ENCODE results near the gene CDH26.

The CDH26 gene

DNA sequence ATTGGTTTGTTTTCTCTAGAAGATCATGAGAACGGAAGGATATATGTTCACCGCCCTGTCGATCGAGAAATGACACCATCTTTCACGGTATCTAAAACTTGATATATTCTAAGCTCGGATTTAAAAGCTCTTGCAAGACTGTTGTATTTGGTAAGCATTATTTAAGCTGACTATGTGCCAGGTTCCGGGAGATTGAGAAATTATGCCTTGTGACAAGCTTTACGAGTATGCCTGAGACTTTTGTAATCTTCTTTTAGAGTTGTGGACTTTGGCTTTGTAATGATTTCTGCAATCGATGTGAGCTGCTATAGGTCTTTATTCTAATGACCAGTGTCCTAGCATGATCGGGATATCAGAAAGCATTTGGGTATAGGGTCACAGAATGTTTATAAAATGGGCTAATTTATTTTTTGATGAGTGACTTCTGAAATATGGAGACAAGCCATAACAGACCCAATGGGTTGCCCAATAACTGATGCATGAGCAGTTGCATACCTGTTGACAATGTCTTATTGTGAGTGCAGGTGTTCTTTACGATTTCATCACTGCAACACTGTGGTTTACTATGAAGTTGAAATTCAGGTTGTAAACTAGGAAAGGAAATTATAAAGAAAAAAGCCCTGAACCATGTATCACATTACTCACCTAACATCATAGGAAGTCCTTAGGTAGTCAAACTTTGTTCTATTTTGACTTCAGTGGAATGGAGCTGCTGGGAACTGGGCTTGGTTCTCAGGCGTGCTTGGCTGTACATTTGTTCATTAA, 14.0 kb downstream of the CDH26 start:
- no peak for DNase-seq
- in situ Hi-C loops (cut with MboI; ENCODE audit: low pct_unique_long_range_greater_than_20kb, low sequenced_read_pairs): no loop called here

DNA sequence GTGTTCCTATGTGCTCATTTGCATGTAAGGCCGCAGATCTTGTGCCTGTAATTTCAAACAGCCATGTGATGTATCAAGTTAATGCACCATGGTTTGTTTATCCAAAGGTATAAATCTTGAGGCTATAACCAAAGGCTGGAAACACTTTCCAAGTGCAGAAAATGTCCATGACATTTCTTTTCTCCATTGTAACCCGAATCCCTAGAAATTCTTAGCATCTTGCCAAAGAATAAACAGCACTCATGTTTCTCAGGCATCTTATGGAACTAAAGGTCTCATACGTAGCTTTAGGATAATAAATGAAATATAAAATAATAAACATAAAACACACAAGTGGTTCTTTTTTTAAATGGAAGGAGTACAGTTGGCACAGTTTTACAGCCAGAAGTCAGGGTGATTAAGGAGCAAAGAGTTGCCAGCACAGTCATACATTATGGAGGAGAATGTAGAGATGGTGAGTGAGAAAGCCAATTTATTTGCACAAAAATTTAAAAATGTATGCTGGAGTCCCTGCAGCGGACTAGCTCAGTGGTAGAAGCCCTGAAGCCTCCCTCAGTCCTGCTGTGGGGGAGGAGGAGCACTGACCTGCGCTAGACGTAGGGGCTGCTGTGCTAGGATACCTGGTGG, 18.0 kb downstream of the CDH26 start:
- no peak for DNase-seq
- in situ Hi-C loops (cut with MboI; ENCODE audit: low pct_unique_long_range_greater_than_20kb, low sequenced_read_pairs): no loop called here

DNA sequence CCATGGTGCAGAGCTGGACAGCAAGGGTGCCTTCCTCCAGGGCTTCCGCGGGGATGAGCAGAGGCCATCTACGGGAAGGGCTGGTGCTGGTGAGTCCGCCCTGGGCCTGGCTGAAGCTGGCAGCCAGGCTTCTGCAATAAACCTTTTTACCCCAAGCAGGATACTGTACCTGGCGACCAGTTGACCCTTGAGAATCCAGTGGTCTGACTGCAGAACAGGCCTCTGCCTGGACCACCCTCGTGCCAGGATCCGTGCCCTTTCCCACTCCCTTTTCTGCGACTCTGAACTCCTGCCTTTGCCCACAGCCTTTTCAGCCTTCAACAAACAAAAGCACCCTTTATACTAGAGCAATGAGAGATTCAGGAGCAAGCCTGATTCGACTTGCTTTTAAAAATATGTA, 18.9 kb downstream of the CDH26 start:
- in situ Hi-C loops (cut with MboI; ENCODE audit: low pct_unique_long_range_greater_than_20kb, low sequenced_read_pairs): no loop called here

DNA sequence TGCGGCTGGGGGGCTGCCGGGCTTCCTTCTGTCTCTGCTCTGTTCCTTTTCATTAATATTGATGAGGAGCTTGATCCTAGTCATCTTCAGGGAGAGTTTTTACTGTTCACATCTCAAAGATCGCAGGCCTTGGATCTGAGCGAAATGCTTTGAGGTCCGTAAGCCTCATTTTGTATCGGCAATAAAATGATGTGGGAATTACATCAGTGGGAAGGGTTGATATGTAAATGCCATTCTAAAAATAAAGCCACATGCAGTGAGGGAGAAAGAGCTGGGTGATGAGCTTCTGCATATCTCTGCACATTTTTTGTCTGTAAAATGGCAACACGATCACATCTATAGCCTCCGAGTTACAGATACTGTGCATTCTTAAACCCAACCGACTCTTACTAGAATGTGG, 24.9 kb downstream of the CDH26 start:
- in situ Hi-C loops (cut with MboI; ENCODE audit: low pct_unique_long_range_greater_than_20kb, low sequenced_read_pairs): no loop called here
- DNase-seq: no peak

More for the DNA sequence above, 18.9 kb downstream of the CDH26 start:
- no peak for DNase-seq

DNA sequence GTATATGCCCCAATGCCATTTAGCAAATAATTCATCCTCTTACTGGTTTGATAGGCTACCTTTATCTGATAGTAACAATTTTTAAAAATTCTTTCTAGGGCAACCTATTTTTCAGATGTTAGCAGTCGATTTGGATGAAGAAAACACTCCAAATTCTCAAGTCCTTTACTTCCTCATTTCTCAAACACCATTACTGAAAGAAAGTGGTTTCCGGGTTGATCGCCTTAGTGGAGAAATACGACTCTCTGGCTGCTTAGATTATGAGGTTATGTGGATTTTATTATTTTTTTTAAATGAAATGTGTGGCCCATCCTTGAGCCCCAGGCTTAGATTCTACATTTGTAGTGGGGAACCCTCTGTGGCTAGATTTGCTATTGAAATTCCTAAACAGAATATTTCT, 26.3 kb downstream of the CDH26 start:
- in situ Hi-C loops (cut with MboI; ENCODE audit: low pct_unique_long_range_greater_than_20kb, low sequenced_read_pairs): no loop called here
- DNase-seq: peak; percentile 78

DNA sequence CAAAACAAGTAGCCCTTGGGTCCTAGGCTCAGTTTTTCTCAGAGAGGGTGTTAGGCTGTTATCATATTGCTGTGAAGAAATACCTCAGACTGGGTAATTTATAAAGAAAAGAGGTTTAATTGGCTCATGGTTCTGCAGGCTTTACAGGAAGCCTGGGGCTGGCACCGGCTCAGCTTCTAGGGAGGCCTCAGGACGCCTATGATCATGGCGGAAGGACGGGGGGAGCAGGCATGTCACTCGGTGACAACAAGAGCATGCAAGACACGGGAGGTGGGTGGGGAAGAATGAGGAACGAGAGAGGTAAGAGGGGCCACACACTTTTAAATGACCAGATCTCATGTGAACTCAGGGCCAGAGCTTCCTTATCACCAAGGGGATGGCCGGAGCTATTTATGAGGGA, 26.9 kb downstream of the CDH26 start:
- in situ Hi-C loops (cut with MboI; ENCODE audit: low pct_unique_long_range_greater_than_20kb, low sequenced_read_pairs): no loop called here

DNA sequence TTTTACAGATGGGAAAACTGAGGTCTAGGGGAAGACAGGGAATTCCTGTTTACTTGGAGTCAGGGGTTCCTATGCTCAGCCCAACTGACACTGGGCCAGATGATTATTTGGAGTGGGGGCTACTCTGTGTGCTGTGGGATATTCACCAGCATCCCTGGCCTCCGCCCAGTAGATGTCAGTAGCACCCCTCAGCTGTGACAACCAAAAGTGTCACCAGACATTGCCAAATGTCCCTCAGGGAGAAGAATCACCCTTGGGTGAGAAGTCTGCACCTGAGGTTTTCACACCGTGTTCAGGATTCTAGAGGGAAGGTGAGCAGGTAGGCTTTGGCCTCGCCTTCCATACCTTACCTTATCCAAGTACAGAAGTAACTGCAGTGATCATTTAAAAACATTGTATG, 27.6 kb downstream of the CDH26 start:
- in situ Hi-C loops (cut with MboI; ENCODE audit: low pct_unique_long_range_greater_than_20kb, low sequenced_read_pairs): no loop called here
- DNase-seq: peak; percentile 40

More for the DNA sequence above, 26.9 kb downstream of the CDH26 start:
- peak; percentile 37 for DNase-seq

DNA sequence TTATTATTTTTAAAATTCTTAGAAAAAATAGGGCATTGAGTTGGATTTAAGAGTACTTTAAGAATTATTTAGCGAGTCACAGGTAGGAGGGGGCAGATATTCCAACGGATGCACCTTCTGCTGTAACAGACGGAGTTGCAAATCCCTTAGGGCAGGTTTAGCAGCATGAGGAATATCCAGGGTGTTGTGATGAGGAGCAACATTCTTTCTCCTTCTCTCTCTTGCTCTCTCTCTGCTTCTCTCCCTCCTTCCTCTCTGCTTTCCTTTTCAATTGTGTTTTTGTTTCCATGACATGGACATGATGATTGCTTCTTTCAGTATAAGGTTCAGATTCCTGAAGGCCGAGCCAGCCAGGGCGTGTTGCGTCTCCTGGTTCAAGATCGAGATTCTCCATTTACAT, 28.9 kb downstream of the CDH26 start:
- in situ Hi-C loops (cut with MboI; ENCODE audit: low pct_unique_long_range_greater_than_20kb, low sequenced_read_pairs): no loop called here
- no peak for DNase-seq

DNA sequence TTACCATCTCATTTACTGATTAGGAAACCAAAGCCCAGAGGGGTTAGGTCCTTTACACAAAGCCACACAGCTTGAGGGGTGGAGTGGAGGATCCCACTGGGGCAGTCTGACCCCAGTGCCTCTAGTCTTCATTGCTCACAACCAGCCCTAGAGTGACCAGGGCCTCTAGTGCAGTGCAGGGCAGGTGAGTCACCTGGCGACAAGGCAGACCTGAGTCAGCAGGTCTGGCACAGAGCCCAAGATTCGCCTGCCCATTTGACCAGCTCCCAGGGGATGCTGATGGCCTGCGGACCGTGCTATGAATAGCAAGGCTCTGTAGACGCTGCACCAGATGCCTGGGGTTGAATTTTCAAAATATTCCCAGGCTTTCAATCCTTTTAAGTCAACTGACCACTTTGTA, 29.9 kb downstream of the CDH26 start:
- in situ Hi-C loops (cut with MboI; ENCODE audit: low pct_unique_long_range_greater_than_20kb, low sequenced_read_pairs): no loop called here
- no peak for DNase-seq

DNA sequence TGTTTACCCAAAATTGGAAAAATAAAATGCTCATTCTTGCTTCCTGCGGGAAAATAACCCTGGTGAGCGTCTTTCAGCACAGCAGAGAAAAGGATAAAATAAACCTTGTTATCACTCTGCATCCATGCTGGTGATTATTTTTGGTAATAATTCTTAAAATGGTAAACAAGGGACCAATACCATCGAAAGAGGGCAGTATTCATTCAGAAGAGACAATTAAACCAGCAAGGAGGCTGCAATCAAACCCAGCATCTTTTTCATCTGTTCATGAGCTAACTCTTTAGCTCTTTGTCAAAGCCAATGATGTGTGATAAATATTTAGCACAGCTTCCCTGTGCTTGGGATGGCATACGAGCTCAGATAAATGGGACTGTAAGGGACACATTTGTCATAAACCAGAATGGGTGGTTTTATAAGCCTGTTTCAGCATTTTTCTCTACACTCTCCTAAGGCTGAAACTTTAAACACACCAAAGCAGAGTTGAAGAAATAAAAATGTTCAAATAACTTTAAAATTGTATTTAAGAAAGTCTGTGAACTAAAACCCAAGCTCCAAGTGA, 34.4 kb downstream of the CDH26 start:
- peak; percentile 77 for DNase-seq
- in situ Hi-C loops (cut with MboI; ENCODE audit: low pct_unique_long_range_greater_than_20kb, low sequenced_read_pairs): loop anchor here (10.0 kb wide), 1 partner anchor 52 kb away; no protein-coding TSS in a partner anchor

DNA sequence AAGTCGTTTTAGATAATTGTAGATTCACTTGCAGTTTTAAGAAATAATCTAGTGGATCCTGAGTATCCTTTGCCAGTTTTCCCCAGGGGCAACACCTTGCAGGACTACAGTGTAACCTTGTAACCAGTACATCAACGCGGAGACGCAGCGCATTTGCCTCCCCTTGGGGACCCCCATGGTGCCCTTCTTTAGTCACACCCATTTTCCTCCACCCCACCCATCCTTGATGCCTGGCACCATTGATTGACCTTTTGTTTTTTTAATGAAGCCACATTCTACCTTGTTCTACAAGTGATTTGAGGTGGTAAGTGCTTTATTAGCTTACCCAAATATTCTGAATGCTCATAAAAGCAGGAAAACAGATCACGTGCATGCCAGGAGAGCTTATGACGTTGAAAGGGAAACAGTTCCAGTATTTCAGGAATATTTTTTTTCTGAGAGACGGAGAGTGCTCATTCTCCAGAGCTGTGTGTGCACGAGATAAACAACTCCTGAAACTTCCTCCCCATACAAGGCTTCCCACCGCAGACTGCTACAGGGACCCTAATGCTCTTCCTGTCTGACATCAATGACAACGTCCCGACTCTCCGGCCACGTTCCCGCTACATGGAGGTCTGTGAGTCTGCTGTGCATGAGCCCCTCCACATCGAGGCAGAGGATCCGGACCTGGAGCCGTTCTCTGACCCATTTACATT, 35.7 kb downstream of the CDH26 start:
- in situ Hi-C loops (cut with MboI; ENCODE audit: low pct_unique_long_range_greater_than_20kb, low sequenced_read_pairs): loop anchor here (10.0 kb wide), 1 partner anchor 51 kb away; no protein-coding TSS in a partner anchor
- peak; percentile 54 for DNase-seq

DNA sequence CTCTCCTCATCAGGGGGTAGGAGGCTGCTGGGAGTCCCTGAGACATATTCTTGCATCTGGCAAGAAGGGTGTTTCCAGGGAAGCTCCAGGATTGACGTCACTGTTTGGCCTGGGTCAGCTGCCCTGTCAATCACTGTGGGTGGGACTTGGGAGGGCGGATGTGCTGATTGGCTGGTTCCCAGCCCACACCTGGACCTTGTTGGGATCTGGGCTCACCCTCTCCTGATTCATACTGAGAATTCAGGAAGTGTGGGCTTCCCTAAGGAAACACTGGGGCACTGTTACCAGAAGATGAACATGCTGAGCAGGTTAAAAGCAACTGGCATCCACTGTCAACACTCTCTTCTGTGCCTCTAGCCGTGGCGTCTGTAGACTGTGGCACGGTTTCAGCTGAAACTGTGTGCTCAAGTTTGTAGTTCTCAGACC, 36.5 kb downstream of the CDH26 start:
- peak; percentile 57 for DNase-seq

DNA sequence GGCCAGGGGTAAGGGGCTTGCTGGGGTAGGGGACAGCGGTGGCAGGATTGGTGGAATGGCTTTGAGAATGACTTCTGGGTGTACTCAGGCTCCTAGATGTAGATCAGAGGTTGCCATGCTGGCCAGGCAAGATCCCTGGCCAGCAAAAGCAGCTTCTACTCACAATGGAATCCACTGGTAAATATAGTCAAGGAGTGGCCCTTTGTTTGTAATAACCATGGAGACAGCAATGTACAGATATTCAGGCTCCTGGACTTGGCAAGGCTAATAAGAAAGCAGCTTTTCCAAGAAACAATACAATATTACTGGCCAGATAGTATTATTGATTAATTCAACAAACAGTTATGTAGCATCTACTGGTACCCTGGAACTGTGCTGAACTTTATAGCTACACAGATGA, 37.9 kb downstream of the CDH26 start:
- in situ Hi-C loops (cut with MboI; ENCODE audit: low pct_unique_long_range_greater_than_20kb, low sequenced_read_pairs): loop anchor here (10.0 kb wide), 1 partner anchor 49 kb away; no protein-coding TSS in a partner anchor
- no peak for DNase-seq

More for the DNA sequence above, 36.5 kb downstream of the CDH26 start:
- in situ Hi-C loops (cut with MboI; ENCODE audit: low pct_unique_long_range_greater_than_20kb, low sequenced_read_pairs): loop anchor here (10.0 kb wide), 1 partner anchor 50 kb away; no protein-coding TSS in a partner anchor

DNA sequence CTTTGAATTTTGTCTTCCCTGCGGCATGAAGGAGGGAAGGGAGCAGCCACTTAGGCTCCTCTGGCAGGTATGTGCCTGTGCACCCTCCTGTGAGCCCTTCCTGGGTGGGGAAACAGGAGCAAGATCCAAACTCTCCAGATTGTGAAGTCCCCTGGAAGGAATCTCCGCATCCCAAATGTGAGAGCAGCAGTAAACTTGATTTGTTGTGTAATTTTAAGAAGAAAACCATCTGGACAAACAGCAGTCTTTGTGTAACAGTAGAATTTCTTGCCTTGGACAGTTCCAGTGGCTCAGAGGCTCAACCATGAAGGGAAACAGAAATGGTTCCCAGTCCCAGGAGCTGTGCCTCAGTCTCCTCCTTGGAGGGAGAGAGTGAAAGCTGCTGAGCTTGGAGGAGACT, 39.7 kb downstream of the CDH26 start:
- no peak for DNase-seq
- in situ Hi-C loops (cut with MboI; ENCODE audit: low pct_unique_long_range_greater_than_20kb, low sequenced_read_pairs): loop anchor here (10.0 kb wide), 1 partner anchor 47 kb away; no protein-coding TSS in a partner anchor

DNA sequence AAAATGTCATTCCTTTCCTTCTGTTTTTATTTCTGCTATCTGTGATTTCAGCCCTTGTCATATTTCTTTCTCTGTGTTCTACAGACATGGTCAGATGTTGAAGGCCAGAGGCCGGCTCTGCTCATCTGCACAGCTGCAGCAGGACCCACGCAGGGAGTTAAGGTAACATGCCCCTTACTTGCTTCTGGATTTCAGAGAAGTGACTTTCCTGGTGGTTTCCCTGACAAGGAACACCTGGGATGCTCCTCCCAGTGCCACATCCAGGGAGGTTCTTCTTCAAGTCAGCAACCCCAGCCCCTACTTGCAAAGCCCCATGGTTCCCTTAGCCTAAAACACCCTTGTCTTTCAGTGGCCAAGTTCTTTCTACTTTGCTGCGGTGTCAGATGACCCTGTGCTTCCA, 41.3 kb downstream of the CDH26 start:
- DNase-seq: no peak
- in situ Hi-C loops (cut with MboI; ENCODE audit: low pct_unique_long_range_greater_than_20kb, low sequenced_read_pairs): loop anchor here (10.0 kb wide), 1 partner anchor 45 kb away; no protein-coding TSS in a partner anchor

DNA sequence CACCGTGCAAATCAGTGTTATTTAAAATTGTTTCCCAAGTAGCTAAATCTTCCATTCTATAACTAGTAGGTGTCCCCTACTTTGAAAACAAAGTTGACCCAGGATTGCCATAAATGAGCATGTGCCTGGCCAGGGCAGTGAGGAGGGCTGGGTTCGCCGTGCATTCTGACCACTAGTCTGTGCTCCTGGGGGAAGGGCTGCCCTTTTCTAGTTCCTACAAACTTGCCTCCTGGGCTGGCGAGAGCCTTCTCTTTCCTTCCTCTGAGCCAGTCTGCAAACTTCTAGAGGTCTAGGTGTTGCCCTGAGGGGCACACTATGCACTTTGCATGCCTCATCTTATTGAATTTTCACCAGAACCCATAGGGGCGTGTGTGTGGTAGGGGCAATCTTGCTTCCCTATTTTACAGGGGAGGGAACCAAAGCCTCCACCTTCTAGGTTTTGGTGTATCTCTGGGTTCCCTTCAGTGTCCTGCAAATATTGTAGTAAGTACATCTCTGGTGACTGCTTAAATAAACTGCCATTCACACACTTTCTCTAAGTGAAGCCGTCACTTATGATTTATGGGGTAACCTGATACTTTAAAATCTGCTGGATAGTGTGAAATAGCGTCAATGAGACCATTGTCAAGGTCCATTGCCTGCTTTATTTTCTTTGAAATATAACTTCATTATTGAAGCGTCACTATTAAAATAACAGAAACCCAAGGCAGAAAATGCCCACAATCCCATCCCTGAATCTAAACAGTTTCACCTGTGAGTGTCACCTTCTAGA, 42.2 kb downstream of the CDH26 start:
- in situ Hi-C loops (cut with MboI; ENCODE audit: low pct_unique_long_range_greater_than_20kb, low sequenced_read_pairs): no loop called here

DNA sequence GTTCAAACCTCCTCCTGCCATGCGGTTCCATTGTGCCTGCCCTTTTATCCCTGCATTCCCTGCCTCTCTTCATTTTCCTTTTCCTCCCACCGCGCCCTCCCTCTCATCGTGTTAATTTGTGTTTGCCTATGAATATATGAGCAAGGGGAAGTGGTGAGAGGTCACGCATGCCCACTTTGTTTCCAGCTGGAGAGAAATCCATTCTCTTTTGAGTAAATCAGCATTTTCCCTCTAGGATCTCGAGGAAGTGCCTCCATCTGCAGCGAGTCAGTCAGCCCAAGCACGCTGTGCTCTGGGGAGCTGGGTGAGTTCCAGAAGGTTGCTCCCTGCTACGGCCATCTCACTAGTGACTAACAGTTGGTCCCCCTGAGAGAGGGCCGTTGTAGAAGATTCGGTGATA, 42.9 kb downstream of the CDH26 start:
- in situ Hi-C loops (cut with MboI; ENCODE audit: low pct_unique_long_range_greater_than_20kb, low sequenced_read_pairs): no loop called here
- no peak for DNase-seq

More for the DNA sequence above, 42.2 kb downstream of the CDH26 start:
- DNase-seq: no peak

DNA sequence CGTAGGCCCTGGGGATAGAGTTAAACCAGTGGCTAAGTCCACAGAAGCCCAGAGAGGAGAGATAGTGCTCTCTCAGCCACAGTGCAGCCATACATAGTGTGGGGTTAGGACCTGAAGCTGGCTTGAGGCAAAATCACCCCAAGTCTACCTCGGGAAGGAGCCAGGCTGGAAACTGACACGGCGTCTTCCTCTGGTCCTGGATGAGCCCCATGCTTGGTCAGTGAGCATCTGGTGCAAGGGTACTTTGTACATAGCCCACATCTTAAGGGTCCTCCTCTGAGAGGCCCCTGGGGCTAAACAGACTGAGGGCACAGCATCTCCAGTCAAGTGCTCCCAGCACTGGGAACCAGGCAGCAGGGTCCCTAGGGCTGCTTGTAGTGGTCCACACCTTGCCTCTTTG, 45.6 kb downstream of the CDH26 start:
- in situ Hi-C loops (cut with MboI; ENCODE audit: low pct_unique_long_range_greater_than_20kb, low sequenced_read_pairs): no loop called here

DNA sequence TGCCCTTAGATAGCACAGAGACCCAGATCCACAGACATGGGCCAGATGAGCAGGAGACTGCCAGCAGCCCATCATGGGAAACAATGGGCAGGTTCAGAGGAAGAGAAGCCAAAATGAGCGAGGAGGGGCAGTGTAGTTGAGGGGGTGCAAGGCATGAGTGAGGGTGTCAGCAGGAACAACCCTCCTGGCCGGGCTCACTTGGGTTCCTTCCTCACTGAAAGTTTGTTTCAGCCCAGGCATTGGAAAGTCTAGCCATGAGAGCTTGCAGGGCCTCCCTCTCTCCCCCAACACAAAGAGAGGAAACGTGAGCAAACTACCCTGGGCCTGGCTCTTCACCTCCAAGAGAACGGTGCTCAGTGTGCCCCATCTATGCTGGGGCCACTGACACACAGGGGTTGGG, 48.0 kb downstream of the CDH26 start:
- no peak for DNase-seq
- in situ Hi-C loops (cut with MboI; ENCODE audit: low pct_unique_long_range_greater_than_20kb, low sequenced_read_pairs): no loop called here

More for the DNA sequence above, 45.6 kb downstream of the CDH26 start:
- DNase-seq: no peak

All from KBM-7 (cell line).